ENCODE data around the gene ATP6AP1.

DNA sequence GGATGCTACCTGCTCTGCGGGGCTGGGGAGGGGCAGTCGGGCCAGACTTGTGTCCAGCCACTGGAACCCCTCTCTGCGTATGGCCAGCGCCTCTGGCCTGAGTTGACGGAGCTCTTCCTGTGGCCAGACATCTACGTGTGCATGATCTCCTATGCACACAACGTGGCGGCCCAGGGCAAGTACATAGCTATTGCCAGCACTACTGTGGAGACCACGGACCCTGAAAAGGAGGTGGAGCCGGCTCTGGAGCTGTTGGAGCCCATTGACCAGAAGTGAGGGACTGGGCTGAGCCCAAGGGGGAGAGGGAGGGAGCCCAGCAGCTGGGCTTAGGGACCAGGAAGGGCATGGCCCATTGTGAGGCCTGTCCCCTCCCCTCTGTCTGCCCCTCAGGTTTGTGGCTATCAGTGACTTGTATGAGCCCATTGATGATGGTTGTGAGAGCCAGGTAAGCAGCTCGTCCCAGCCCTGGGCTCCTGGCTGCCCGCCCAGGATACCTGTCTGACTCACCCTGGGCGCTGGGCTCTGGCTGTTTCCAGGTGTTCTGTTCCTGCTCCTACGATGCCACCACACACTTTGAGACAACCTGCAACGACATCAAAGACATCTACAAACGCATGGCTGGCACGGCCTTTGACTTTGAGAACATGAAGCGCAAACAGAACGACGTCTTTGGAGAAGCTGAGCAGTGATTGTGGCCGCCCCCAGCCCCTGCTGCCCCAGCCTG lies 13.7 kb downstream of the ATP6AP1 start:
- TF ChIP-seq, protein P1, sequence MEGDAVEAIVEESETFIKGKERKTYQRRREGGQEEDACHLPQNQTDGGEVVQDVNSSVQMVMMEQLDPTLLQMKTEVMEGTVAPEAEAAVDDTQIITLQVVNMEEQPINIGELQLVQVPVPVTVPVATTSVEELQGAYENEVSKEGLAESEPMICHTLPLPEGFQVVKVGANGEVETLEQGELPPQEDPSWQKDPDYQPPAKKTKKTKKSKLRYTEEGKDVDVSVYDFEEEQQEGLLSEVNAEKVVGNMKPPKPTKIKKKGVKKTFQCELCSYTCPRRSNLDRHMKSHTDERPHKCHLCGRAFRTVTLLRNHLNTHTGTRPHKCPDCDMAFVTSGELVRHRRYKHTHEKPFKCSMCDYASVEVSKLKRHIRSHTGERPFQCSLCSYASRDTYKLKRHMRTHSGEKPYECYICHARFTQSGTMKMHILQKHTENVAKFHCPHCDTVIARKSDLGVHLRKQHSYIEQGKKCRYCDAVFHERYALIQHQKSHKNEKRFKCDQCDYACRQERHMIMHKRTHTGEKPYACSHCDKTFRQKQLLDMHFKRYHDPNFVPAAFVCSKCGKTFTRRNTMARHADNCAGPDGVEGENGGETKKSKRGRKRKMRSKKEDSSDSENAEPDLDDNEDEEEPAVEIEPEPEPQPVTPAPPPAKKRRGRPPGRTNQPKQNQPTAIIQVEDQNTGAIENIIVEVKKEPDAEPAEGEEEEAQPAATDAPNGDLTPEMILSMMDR (conservative IDR thresholded peaks at IDR 0.05 in 1 of 2, IDR thresholded peaks at IDR 0.05 in 1 of 2; ENCODE audit: low read depth in 1 of 2, low read length in 2 of 2): no peak
- no peak for TF ChIP-seq EZH2 (IDR thresholded peaks at IDR 0.05; ENCODE audit: low read length, missing control alignments)
